Measurements from ENCODE around the gene RBMS3. TPM values are rescaled to one million over a fixed set of nuclear protein-coding genes. Genes with fewer than 3 reads are reported as not detected.

Gene RBMS3
- total RNA-seq, 1 experiment from 2014 or later = 74.2 TPM

DNA sequence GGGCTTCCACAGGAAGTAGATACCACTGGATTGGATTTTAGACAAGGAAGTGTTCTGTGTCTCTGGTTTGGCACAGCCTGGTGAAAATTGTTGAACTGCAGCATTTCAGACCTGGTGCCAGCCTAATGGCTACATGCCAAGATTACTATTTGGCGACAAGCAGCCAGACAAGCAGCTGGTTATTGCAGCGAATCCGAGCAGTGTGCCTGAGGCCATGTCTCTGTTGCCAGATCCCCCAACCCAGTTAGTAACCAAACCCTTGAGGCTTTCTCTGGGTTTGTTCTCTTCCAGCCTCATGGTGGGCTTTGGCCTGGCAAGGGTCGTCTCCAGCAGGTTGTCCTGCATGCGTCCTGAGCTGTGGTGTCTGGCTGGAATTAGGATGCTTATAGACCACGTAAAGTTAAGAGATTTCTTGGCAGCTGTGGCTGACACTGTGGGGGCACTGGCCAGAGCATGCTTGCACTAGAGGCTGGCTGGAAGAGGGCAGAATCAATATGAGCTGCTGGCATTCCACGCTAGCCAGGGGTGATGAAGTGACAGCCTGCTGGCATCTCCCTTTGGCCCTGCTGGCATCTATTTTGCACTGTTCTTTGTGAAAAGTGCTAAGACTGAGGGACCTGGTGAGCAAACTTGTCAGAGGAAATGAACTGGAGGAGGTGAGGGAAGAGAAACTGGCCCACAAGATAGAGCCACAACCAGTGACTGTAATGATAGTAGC lies 172.6 kb downstream of the RBMS3 start:
- intact Hi-C loops (cut with micrococcal nuclease) = no loop called here
- Mint-ChIP-seq H3K27ac (ENCODE audit: low read depth, unreplicated experiment) (no peak overlapping the region), H3K4me1 (ENCODE audit: insufficient read depth, unreplicated experiment) (peaks cover 24% of the 10 kb centered on the region), H3K27me3 (ENCODE audit: insufficient read depth, unreplicated experiment) (no peaks in the 10 kb centered on the region), H3K9me3 (ENCODE audit: unreplicated experiment) (no peaks in the 10 kb centered on the region), H3K36me3 (ENCODE audit: insufficient read depth, unreplicated experiment) (peaks cover 8% of the 10 kb centered on the region), H3K4me3 (ENCODE audit: unreplicated experiment) (no peak overlapping the region)
- ChIA-PET CTCF (interaction anchor here (0.9 kb wide), 1 partner anchor 115 kb away, joined by 5 read pairs; no protein-coding TSS in a partner anchor), POLR2A (interaction anchor here (1.0 to 2.1 kb wide), 2 partner anchors 9 to 13 kb away, joined by 3 to 10 read pairs; no protein-coding TSS in a partner anchor)
- TF ChIP-seq, protein P1, sequence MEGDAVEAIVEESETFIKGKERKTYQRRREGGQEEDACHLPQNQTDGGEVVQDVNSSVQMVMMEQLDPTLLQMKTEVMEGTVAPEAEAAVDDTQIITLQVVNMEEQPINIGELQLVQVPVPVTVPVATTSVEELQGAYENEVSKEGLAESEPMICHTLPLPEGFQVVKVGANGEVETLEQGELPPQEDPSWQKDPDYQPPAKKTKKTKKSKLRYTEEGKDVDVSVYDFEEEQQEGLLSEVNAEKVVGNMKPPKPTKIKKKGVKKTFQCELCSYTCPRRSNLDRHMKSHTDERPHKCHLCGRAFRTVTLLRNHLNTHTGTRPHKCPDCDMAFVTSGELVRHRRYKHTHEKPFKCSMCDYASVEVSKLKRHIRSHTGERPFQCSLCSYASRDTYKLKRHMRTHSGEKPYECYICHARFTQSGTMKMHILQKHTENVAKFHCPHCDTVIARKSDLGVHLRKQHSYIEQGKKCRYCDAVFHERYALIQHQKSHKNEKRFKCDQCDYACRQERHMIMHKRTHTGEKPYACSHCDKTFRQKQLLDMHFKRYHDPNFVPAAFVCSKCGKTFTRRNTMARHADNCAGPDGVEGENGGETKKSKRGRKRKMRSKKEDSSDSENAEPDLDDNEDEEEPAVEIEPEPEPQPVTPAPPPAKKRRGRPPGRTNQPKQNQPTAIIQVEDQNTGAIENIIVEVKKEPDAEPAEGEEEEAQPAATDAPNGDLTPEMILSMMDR (IDR thresholded peaks at IDR 0.05; ENCODE audit: unreplicated experiment) = no peak
- BruUV-seq (replicated peaks) = no TSS peak
- peak; percentile 11 for DNase-seq (ENCODE audit: unreplicated experiment)

- peaks cover 5% of the 10 kb centered on the region for H3K36me3 Mint-ChIP-seq (ENCODE audit: insufficient read depth, unreplicated experiment)
- H3K27me3 Mint-ChIP-seq (ENCODE audit: insufficient read depth, unreplicated experiment) = no peaks in the 10 kb centered on the region
- peaks cover 24% of the 10 kb centered on the region for H3K4me1 Mint-ChIP-seq (ENCODE audit: insufficient read depth, unreplicated experiment)
- H3K4me3 Mint-ChIP-seq (ENCODE audit: unreplicated experiment) = no peak overlapping the region
- no peak for DNase-seq (ENCODE audit: unreplicated experiment)
- H3K27ac Mint-ChIP-seq (ENCODE audit: low read depth, unreplicated experiment) = no peak overlapping the region
- intact Hi-C loops (cut with micrococcal nuclease) = no loop called here
- no TSS peak for BruUV-seq (replicated peaks)
- CTCF ChIA-PET = interaction anchor here (0.9 kb wide), 1 partner anchor 116 kb away, joined by 5 read pairs; no protein-coding TSS in a partner anchor
- TF ChIP-seq, protein P1 (IDR thresholded peaks at IDR 0.05; ENCODE audit: unreplicated experiment) = no peak
- no peaks in the 10 kb centered on the region for H3K9me3 Mint-ChIP-seq (ENCODE audit: unreplicated experiment)
- POLR2A ChIA-PET = interaction anchor here (2.1 kb wide), 1 partner anchor 12 kb away, joined by 10 read pairs; no protein-coding TSS in a partner anchor
These were observed 173.3 kb downstream of the RBMS3 start for GRCh38 chr3:29454161-29454611.

DNA sequence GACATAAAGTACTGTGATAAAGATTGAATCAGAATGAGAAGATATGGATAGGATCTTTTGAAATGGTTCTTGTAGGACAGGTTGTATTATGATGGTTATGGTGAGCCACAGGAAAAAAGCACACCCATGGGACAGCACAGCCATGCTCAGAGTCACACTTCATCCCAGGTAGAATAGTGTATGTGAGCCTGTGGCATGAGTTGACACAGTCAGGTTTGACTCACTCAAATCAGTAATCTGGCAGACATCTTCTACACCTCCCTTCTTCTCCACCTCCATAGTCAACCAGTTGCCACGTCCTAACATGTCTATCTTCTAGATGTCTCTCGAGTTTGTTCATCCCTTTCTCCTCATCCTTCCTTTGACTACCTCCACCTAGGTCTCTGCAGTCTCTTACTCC lies 176.0 kb downstream of the RBMS3 start:
- TF ChIP-seq, protein P1 (IDR thresholded peaks at IDR 0.05; ENCODE audit: unreplicated experiment) = no peak
- no peak overlapping the region for H3K4me3 Mint-ChIP-seq (ENCODE audit: unreplicated experiment)
- peaks cover 5% of the 10 kb centered on the region for H3K36me3 Mint-ChIP-seq (ENCODE audit: insufficient read depth, unreplicated experiment)
- H3K27me3 Mint-ChIP-seq (ENCODE audit: insufficient read depth, unreplicated experiment) = no peaks in the 10 kb centered on the region
- POLR2A ChIA-PET = no interaction called here
- CTCF ChIA-PET = no interaction called here
- BruUV-seq (replicated peaks) = no TSS peak
- intact Hi-C loops (cut with micrococcal nuclease) = no loop called here
- H3K27ac Mint-ChIP-seq (ENCODE audit: low read depth, unreplicated experiment) = no peak overlapping the region
- peaks cover 32% of the 10 kb centered on the region for H3K4me1 Mint-ChIP-seq (ENCODE audit: insufficient read depth, unreplicated experiment)
- H3K9me3 Mint-ChIP-seq (ENCODE audit: unreplicated experiment) = no peaks in the 10 kb centered on the region
- no peak for DNase-seq (ENCODE audit: unreplicated experiment)

DNA sequence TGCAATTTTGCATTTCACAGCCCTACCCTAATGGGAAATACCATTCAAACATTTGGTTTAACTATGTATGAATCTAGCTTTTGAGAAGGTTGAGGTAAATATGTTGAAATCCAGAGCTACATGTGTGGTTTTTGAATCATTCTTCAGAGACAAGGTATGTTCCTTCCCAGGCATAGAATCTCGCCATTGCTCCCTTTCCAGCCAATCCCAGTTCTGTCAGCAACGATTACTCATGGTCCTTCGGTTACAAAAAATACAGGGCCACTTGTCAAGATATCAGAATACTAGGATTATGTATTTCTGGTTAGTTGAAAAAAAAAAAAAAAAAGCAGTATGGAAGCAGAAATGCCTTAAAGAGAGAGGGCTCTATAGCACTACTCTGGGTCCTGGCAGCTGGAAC lies 182.4 kb downstream of the RBMS3 start:
- intact Hi-C loops (cut with micrococcal nuclease) = no loop called here
- DNase-seq (ENCODE audit: unreplicated experiment) = peak; percentile 35
- H3K4me3 Mint-ChIP-seq (ENCODE audit: unreplicated experiment) = no peak overlapping the region
- no TSS peak for BruUV-seq (replicated peaks)
- H3K4me1 Mint-ChIP-seq (ENCODE audit: insufficient read depth, unreplicated experiment) = peaks cover 13% of the 10 kb centered on the region
- POLR2A ChIA-PET = interaction anchor here (0.8 to 1.4 kb wide), 2 partner anchors 10 to 562 kb away, joined by 3 read pairs; no protein-coding TSS in a partner anchor
- TF ChIP-seq, protein P1 (IDR thresholded peaks at IDR 0.05; ENCODE audit: unreplicated experiment) = no peak
- H3K9me3 Mint-ChIP-seq (ENCODE audit: unreplicated experiment) = no peaks in the 10 kb centered on the region
- H3K27ac Mint-ChIP-seq (ENCODE audit: low read depth, unreplicated experiment) = no peak overlapping the region
- CTCF ChIA-PET = interaction anchor here (0.7 to 1.2 kb wide), 4 partner anchors 13 to 146 kb away, joined by 3 read pairs; no protein-coding TSS in a partner anchor
- no peaks in the 10 kb centered on the region for H3K27me3 Mint-ChIP-seq (ENCODE audit: insufficient read depth, unreplicated experiment)
- peaks cover 6% of the 10 kb centered on the region for H3K36me3 Mint-ChIP-seq (ENCODE audit: insufficient read depth, unreplicated experiment)

Measured in MCF 10A (cell line).